GM21576 (cell line): Measurements from ENCODE around the gene EXOC4.

ENCODE experiments used
- ATAC-seq: cut with Tn5 transposase; IDR thresholded peaks from one replicate; pipeline ENCODE4 v1.9.1; 2021; ENCODE audit warnings: mild to moderate bottlenecking, moderate library complexity; ENCODE audit not compliant: unreplicated experiment

The EXOC4 gene

DNA sequence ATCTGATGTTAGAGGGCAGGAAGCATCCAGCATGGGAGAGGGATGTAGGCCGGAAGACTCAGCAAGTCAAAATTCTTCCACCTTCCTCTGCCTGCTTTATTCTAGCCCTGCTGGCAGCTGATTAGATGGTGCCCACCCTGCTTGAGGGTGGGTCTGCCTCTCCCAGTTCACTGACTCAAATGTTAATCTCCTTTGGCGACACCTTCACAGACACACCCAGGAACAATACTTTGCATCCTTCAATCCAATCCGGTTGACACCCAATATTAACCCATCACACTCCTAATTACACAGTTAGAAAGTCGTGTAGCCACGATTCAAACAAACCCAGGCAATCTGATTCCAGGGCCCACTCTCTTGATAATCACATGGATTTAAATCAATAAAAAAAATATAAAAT lies 440.4 kb downstream of the EXOC4 start:
- ATAC-seq: no peak

- no peak for ATAC-seq
Observed at GRCh38 chr7:133696056-133696455, 443.2 kb downstream of the EXOC4 start.

DNA sequence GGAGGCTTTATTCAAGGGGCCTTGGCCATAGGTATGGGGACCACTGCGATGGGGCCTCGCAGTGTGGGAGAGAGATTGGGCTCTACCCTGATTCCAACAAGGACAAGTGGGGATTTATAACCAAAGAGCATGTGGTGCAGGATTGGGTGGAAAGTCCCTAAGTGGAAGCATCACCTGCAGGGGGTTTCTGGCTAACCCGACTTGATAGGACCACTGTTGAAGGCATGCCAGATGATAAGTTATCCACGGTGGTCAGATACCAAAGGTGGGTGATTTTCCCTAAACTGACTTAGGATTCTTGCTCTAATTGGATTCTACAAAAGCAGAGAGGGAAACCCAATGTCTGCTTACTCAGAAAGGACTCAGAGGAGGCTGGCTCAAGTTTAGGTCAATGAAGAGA lies 444.7 kb downstream of the EXOC4 start:
- no peak for ATAC-seq

DNA sequence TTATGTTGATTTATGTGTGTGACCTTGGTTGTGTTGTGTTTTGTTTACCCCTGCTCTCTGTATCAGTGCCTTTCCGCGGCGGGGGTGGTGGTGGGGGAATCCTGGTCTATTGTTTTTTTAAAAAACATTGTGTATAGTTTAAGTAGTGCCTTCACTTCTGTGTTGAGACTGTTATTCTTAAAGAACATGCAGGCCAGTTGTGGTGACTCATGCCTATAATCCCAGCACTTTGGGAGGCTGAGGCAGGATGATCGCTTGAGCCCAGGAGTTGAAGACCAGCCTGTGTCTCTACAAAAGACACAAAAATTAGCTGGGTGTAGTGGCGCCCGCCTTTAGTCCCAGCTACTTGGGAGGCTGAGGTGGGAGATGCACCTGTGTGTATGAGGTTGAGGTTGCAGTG lies 445.2 kb downstream of the EXOC4 start:
- no peak for ATAC-seq

DNA sequence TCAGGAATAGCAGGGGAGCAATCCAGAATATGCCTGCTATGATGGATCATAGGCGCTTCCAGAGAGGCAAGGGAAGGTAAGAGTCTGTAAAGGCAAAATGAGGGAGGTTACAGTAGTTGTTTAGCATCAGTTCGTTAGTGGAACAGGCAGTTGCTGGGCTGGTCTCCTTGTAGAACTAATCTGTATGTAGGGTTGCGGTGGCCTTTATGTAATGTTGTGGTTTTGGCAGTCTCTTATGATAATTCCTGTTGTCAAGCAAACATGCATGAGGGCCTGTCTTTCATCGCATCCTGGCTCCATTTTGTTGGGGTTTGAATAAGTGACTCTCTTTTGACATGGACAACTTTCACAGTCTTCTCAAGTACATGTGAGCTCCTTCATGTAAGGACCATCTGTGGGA lies 446.5 kb downstream of the EXOC4 start:
- no peak for ATAC-seq

- ATAC-seq: no peak
Observed at GRCh38 chr7:133702078-133702477, 449.2 kb downstream of the EXOC4 start.

DNA sequence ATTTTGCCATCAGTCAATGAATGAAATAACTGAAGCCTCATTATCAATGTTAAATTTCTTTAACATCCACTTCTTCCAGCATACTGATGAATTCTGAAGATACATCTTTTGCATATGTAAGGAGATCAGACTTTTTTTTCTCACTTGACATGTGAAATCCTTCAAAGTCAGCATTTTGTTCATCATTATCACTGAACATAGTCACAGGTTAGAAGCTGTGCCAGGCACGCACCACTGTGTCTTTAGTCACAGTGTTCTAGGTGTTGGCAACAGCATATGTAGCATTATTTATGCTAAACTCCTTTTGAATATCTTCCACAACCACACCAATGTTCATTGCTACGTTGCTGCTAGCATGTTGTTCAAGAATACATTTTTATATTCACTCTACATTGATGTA lies 450.1 kb downstream of the EXOC4 start:
- ATAC-seq: no peak

DNA sequence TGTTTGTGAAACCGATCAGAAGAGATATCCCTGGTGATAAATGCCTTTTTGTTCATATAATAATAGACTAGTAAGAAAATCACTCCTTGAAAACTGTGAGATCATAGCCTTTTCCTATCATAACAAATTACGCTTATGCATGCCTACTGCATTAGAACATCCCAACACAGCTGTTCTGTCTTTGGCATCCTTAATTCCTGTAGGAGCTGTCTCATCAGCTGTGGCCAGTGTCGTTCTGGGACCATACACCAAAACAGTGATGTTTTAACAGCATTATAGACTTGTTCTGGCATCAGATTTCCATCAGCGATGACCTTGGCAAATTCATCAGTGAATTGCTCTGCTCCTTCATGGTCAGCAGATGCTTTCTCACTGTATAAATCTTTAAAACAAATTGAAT lies 450.7 kb downstream of the EXOC4 start:
- ATAC-seq: no peak

DNA sequence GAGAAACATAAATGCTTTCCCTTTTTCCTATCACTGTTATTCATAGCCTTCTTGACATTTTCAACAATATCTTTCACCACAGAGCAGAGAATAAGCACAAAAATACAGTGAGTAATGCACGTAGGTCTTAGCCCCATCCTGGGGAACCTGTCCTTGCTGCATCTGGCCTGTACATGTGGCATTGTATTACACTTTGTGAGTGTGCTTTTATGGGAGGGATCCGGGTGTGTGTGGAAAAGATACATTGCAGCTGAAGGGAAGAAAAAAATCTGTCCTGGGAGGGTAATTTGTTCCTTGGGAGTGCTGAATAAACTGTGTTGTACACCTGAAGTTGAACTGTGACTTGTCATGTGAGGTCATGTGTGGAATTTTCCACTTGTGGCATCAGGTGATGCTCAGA lies 451.6 kb downstream of the EXOC4 start:
- ATAC-seq: no peak

- ATAC-seq: no peak
Observed at GRCh38 chr7:133705596-133705995, 452.7 kb downstream of the EXOC4 start.

DNA sequence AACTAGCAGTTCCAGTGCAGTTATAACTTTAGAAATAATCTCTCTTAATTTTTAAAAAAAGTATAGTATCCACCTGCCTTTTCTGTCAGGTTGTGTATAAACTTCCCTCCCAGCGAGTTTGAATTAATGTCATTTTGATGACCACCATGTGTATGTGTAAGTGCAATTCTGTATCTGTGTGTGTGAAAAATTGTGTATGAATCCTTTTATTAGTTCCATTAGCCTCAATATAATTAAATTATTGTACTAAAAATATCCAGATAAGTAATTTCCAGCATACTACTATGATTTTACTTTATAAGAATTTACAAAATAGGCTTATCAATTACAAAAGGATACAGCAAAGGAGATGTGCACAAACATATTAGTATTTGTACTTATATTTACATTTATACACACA lies 453.1 kb downstream of the EXOC4 start:
- no peak for ATAC-seq

GRCh38 chr7:133709036-133709880 lies 456.4 kb downstream of the EXOC4 start:
- ATAC-seq: no peak

DNA sequence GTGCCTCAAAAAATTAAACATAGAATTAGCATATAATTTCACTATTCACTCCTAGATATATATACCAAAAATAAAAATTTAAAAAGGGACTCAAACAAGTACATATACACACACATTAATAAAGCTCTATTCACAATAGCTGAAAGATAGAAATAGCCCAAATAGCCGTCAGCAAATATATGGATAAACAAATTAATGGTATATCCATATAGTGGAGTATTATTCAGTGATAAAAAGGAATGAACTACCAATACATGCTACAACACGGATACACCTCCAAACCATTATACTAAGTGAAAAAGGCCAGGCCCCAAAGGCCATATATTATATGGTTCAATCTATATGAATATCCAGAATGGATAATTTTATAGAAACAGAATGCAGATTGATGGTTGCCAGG lies 459.7 kb downstream of the EXOC4 start:
- no peak for ATAC-seq

- no peak for ATAC-seq
Observed at GRCh38 chr7:133714654-133715053, 461.8 kb downstream of the EXOC4 start.

DNA sequence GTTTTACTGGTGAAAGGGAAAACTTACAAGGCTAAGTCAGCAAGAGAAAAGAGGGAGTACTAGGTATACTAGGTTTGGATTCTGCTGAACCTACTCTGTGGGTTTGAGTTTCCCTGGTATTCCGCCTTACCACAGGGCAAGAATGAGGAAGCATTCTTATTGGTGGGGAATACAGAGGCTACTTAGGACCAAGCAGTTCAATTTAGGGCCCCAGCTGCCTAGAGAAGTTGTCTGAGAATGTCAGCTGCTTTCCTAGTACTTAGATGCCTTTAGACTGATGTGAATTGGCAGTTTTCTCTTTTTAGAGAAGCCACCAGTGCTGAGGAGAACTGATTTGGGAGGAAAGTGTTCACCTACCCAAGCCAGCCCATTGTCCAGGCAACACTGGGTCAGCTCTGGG lies 465.3 kb downstream of the EXOC4 start:
- no peak for ATAC-seq

GRCh38 chr7:133723044-133723443 lies 470.2 kb downstream of the EXOC4 start:
- ATAC-seq: no peak

GRCh38 chr7:133724148-133724547 lies 471.3 kb downstream of the EXOC4 start:
- ATAC-seq: no peak

GRCh38 chr7:133724694-133725093 lies 471.8 kb downstream of the EXOC4 start:
- ATAC-seq: no peak

DNA sequence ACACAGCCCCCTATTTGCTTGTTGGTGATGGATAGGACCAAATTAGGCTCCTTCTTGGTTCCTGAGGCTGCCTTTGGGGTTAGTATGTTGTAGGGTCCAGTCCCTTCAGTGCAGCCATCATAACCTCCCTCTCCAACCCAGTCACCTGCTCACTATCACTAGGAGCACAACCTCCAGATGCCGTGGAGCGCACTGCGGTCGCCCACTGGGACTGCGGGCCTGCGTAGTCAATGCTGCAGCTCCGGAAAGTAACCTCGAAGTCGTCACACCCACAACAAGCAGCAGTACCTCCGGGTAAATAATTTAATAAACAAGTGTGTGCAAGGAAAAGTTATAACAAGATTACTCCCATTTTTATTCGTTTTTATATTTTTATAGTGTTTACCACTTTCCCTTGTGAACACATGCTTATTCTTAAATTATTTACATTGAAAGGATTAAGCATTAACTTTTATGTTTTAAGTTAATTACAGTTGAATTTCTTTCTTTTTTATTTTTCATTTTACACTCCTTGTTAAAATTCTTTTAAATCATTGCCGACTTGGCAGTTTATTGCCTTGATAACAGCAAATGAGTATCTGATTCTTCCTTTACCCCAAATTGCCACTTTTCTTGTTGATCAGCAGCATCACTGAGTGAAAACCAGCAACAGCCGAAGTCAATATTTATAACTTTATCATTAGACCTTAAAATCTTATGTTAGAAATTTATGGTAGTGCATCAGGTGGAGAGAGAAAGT lies 474.8 kb downstream of the EXOC4 start:
- ATAC-seq: no peak

GRCh38 chr7:133730360-133730759 lies 477.5 kb downstream of the EXOC4 start:
- no peak for ATAC-seq

- ATAC-seq: no peak
Observed at GRCh38 chr7:133733401-133733800, 480.5 kb downstream of the EXOC4 start.

GRCh38 chr7:133735222-133735621 lies 482.3 kb downstream of the EXOC4 start:
- no peak for ATAC-seq
